Fibroblast of skin of scalp (primary cell): ENCODE measurements around the gene LAMA2.

Source experiments
- DNase-seq: peaks from one replicate; pipeline ENCODE4 v3.0.0-alpha.2; 2013

LAMA2 gene

DNA sequence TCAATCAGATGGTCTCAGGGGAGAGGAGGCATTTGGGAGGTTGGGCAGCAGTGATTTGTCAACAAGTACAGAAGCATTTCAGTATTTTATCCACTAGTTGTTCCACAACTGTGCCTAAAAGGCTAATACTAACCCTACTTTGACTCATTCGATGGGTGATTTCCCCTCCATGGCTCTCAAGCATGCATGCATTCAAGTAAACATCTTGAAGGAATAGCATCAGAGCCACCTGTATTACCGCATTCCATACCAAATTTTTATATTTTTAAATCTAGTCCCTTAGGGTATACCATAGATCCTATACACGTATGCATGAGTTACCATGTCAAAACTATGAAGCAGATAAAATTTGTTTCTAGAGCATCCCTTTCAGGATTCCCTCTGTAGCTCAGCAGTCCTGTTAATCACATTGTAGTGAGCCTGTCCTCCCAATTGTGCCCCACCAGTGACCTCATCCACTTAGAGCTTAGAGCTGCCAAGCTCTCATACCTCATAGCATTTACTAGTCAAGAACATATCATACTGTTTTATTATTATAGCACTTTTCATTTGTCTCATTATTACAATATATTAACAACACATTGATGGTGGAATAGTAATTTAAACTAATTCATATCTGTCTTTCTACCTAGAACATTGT is 213.8 kb downstream of the LAMA2 start:
- DNase-seq: no peak

DNA sequence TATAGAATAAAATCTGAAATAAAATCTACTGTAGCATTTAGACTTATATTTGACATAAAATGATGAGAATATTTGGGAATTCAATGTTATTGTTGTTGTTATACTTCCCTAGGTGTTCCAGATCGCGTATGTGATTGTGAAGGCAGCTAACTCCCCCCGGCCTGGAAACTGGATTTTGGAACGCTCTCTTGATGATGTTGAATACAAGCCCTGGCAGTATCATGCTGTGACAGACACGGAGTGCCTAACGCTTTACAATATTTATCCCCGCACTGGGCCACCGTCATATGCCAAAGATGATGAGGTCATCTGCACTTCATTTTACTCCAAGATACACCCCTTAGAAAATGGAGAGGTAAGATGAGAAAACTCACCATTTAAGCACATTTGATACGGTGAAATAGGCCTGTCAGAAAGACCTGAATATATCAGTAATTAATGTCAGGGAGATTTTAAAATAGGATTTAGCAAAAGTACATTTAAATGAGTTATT is 215.2 kb downstream of the LAMA2 start:
- no peak for DNase-seq

DNA sequence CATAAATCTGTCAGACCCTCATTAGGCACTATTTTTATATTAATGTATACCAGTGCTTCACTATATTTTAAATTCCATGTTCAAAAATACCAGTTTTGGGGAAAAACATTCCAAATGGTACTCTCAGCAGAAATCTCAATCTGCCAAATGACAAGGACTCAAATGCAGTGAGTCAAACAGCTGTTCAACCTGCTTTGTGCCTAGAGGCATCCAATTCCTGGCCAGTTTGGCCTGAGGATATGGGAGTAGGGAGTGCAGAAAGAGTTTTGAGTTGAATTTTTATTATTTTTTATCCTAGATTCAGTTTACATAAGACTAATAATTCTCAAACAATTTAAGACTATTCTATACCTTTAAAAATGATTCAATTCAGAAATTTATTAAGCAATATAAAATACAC is 216.8 kb downstream of the LAMA2 start:
- no peak for DNase-seq

DNA sequence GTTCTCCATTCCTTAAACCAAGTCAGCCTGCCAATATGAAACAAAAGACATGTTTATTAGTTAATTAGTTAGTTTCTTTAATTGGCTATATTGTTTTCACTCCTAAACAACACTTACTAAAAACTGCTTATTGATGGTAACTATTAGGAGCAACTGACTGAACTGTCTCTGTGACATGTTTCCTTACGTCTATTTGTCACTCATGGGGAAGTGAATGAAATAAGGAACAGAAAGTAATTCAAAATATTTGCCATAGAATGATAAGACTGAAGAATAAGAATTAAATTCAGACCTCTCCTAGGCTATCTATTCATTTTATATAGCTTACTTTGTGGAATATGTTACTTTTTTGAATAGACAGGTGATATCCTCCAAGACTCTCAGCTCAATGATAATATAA is 217.2 kb downstream of the LAMA2 start:
- DNase-seq: no peak

DNA sequence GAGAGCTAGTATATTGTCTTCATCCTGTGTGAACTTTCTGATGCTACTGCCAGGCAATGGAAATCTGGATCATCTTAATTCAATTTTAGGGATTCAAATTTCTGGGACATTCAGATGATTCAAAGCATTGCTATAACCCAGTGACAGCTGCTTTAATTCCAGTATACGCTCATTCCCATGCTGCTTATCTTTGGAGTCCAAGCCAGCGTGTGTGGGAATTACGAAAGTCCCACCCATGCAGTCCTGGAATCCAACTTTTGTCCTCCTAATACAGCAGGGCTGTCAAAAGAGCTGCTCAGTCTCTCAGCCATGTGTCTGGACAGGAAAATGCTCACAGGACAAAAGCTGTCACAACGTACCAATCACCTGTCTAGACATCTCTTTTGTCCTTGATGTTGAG is 219.8 kb downstream of the LAMA2 start:
- peak; percentile 52 for DNase-seq

DNA sequence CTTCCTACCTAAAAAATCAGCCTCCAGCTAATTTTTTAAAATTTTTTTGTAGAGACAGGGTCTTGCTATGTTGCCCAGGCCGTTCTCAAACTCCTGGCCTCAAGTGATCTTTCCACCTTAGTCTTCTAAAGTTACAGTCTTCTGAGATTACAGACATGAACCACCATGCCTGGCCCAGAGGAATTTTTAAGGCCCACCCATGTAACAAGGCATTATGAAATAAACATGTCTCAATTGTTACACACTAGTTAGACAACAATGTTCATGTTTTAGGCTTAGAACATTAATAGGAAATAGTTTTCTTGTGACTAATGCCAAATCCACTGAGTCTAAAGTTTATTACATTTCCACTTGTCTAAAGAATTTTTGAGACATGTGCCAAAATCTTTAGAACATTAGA is 221.2 kb downstream of the LAMA2 start:
- DNase-seq: peak; percentile 65

DNA sequence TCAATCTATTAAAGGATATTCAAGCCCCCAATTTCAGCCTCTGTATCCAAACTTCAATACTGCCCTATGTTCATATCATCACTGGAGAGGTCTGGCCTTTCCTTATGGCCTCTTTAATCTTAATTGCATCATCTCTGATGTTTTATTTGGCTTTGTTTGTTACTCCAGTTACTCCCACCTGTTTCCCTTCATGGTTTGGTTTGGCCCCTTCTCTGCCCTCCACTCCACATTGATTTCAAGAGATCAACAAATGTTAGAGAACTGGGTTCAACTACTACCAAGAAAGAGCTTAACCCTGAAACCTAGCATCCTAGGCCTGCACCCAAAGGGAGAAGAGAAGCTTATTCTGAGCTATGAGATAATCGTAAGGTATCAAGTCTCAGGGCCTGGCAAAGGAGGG is 221.6 kb downstream of the LAMA2 start:
- no peak for DNase-seq

DNA sequence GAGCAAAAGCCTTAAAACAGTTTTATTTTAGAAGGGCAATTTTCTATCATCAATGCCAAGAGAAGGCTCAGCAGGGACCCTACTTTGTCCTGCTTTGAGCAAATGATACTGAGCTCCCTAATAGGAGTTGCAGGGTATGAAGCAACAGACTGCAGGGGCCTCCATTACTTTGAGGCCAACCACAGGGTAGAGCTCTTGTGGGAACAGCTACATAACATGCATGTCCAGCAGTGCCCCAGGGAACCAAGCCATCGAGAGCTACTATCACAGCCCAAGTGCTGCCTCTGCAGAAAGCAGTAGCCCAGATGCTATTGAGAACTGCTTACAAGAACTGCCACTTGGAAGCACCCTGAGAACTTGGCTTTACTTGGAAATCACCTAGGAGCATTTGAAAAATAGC is 222.1 kb downstream of the LAMA2 start:
- peak; percentile 32 for DNase-seq

DNA sequence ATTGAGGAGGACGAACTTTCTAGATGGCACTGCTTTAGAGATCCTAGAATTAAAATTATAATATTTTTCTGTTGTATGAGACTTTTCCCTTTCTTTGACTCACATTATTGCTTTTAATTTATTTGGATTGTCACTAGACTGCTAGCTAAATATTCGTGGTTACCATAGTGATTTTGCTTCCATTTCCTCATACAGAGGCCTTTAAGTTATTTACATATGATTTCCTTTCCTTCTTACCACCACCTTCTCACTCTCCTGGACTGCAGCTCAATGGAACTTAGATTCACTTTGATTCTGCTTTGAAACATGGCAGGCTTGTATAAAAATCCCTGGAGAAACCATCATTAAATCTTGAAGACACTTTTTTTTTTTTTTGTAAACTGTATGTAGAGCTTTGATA is 222.9 kb downstream of the LAMA2 start:
- peak; percentile 6 for DNase-seq

DNA sequence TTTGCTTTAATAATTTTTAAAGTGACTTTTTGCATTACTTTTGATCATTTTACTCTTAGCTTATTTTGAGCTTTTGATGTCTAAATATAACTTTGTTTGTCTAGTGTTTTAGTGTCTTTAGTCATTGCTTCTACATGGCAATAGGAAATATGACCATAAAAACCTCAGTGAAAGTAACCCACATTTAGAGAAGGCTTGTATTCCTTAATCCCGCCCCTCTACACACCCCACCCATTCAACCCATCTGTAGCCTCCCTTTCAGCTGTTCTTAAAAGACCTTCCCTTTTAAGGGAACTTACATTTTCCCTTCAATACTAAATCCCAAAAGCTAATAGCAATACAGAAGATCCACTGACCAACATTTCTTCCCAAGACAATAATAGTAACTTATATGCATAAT is 225.4 kb downstream of the LAMA2 start:
- DNase-seq: no peak

DNA sequence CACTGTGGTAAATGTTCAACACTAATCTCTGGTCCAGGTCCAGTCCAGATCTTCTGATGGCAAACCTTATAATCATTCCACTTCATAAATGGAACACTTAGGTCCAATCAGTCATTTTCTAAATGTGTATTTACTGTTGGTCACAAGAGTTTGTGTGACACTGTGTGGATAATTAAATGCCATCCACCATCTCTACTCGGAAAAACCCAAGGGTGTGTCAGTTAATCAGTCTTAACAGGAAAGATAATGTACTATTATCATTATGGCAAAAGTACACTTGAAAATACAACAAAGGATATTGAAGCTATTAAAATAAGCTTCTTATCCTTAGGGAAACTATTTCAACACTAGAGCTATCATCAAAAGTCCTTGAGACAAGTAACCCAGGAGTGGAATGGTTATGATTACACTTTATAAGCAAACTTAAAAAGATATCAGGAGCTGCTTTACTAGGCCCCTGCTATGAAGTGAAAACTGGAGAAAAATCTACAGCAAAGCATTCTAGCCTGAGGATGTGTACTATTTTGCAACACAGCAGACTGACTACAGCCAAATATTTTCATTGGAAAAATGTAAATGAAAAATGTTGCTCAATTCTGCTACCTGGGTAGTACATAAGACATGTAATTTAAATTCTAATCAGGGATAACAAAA is 227.9 kb downstream of the LAMA2 start:
- no peak for DNase-seq

DNA sequence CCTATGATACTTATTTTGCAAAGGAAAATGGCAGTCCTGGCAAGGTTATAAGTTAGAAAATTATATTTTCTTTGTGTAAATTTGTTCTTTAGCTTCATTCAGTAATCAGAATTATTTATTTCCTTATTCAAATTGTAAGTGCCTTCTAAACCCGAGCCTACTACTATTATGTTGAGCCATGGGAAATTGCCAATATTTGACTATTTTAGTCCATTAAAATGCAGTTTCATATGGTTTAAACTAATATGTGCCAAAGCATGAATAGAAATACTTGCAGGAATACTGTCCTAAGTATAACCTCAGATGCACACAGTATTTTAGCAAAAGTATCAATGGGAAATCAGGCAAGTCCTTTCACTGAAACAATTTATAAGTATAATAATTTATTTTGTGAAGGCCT is 228.4 kb downstream of the LAMA2 start:
- no peak for DNase-seq

DNA sequence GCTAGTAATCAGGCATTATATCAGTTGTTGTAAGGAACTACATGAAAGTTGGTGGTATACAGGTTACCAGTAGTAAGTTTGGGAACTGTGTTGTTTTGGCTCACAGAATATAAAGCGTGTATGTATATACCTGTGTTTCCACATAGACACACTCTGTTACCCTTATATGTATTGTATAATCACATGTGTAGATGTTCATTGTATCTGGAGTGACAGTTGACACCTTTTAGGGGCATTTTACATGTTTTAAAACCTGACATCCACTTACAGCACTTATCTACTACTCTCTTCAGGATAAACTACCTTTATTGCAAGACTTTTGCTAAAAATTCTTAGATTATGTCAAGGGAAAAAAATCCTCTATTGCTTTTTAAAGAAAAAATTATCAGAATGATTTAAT is 228.9 kb downstream of the LAMA2 start:
- DNase-seq: no peak

DNA sequence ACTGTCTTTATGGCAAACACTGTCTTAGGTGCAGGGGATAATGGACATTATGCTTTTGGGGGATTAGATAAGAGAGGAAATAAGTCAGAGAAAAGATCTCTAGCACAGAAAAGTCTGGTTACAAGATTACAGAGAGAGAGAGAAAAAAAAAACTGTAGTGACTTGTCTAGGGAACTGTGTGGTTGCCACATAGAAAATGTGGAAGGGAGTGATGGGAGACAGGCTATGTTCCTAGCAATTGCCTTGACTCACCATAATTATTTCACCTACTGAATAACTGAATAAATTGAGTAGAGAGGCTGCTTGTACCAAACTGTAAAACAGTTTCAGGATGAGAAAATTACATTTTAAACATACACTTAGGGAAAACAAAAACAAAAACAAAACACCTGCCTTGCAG is 229.7 kb downstream of the LAMA2 start:
- no peak for DNase-seq

DNA sequence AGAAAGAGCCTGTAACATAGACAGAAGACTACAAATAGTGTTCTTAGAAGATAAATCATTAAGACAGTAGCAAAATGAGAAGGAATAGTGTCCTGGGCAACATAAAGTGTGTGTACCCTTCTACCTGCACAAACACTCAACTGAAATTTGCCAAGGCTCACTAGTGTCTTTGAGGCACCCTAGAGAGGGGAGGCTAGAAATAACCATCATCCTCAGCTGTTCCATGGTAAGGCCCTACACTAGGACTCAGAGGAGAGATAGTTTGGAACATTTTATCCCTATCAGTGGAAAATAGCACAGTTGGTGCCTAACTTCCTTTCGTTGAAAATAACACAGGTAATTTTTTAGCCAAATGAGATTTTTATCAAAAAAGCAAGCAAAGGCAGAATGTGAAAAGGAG is 230.7 kb downstream of the LAMA2 start:
- no peak for DNase-seq

DNA sequence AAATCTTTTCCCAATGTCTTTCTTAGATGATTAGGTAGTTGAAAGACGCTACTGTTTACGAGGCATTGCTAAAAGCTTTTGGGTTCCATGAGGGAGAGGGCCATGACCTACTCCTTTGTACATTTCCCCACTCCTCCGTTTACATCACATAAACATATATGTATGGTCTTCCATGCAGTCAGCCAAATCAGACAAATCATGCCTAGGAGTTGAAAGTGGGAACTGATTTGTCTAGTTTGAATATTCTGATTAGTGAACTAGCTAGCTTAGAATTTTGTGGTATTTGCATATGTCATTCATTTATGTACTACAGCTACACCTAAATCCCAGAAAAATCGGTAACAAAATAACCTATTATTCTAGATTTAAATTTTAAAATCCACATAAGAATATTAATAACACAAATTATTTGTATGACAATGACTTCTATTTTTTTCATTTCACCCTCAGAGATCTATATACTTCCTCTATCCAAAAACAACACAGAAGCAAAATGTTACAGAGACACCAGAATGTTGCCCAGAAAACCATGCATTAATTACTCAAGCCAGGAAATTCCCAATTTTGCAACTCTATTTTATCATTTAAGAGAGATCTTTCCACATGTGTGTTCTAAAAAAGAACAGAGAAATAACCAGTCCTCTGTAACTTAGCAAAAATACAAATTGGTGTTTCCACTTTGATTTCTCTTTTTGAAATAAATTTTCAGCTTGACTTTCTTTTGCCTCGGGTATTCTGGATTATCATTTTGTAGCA is 231.9 kb downstream of the LAMA2 start:
- no peak for DNase-seq

DNA sequence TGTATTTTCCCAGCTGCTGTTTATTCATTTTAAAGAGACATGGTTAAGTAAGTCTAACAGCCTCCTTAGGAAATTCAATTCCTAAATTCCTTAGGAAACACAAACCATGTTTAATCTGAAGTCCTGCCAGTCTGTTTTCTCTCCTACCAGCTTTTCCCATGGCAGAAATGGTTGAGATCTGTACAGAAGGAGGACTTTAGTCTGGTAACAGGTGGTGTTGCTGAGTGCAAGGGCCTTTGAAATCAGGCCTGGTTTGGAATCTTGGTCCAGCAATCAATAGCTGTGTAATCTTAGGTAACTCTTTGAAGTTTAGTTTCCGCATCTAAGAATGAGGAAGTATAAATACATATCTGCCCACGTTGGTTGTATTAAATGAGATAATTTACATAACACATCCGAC is 232.5 kb downstream of the LAMA2 start:
- DNase-seq: no peak

DNA sequence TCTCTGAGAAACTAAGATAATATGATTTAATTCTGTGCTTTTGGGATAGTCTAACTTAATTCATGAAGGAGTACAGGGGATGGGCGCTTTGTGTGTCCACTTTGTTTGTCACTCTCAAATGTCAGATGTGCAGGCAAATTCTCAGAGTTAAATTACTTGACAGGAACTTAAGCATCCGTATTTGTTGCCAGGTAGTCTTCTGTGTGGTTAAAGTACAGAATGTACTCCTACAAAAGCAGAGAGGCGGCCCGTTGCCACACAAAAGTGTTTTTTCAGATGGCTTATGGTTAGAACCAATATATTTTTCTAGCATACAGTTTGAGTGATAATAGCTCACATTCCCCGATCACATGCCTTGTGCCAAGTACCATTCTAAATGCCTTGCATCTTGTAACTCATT is 234.4 kb downstream of the LAMA2 start:
- no peak for DNase-seq

DNA sequence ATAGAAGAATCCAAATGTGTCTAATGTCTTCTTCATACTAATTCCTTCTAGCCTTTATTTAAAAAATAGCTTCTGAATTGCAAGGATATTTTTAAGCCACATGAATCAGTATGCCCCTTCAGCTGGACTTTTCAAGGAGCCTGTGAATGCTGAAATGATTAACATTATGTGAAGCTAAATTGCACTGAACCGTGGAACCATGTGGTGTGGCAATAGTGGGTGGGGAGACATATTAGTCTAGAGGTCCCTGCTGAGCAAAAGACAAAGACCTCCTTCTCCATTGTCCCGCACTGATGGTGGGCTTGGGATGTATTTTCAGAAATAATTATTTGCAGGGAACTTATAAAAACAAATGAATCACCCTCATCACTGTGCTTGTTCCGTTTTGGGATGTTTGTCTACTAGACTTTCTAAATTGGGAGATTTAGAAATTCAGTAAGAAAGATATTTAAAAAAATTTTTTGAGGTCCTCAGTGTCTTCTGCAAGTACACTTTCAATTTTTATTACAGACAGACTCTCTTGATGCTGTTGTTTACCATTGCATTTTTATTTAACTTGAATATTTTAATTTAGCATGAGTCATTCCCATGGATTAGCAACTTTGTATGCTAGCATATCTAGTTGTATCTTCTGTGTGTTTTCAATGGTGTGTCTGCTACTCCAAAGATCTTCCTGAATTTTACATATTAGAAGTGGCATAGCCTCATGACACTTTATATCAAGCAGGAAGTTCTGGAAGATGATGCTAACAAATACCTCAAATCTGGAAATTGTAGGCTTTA is 238.1 kb downstream of the LAMA2 start:
- DNase-seq: peak; percentile 49

DNA sequence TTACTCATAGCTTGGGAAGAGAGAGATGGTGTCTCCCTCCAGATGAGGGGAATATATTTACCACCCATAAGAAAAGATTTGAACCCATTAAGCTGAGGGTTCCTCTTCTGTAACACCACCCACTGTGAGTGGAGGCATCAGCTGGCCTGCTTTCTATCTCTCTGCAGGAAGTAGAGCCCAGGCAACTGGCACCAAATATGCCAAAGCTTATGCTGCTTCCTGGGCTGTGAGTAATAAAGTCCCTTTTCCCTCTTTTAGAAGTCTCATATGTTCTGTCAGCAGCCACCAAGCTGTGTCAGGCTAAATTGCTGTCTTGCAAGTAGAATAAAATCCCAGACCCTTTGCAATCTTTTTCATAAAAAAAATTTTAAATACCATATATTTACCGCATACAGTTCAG is 241.4 kb downstream of the LAMA2 start:
- DNase-seq: no peak

DNA sequence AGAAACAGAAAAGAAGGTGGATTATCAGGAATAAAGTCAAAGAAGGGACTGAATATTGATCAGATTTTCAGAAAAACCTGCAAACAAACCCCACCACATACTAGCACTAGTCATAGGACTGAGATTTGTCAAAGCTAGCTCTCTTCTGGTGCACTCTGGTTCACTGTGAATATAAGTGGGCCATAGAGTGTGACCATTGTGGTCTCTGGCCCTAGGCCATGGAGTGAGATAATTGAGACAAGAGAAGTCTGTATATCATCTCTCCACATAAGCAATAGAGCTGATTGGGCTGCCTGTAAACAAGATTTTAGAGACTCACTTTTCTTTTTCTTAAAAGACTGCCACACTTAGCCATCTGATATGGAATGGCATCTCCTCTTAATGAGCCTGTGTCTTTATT is 247.2 kb downstream of the LAMA2 start:
- no peak for DNase-seq

DNA sequence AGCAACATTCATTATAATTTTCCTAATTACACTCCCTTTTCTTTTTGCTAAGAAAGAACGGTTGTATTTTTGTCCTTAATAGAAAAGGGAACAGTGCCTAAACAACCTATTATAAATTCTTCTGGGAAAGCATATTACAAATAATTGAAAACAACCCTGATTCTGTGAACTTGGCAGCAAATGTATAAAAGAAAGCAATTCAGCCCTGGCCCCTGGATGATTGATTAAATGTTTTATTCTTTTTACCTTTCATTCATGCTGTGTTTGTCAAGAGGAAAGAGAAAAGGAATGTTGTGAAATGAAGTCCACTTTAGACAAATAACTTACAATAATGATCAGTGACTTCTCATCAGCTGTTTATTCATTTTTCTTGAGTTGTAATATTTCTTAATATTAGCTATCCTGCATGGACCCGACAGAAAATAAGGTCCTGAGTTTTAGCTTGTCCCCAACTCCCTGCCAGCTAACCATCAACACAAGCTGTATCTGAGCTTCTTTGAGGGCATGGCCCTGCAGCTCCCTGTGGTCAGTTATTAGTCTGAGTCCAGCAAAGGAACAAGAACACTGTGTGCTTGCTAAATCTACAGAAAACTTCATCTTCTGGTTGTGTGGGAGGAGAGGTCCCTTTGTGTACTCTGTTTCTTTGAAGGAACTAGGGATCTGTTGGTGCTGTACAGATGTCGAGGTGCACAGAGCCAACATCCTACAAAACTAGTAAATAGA is 248.2 kb downstream of the LAMA2 start:
- no peak for DNase-seq
